GM19467 (cell line): Measurements from ENCODE around the gene PCDHGB7.
"Not testable (repeated sequence)": the region's sequence is repeated elsewhere in the genome, so short reads cannot be mapped to it uniquely, and the experiment has no call there.

Experiments
- ATAC-seq: cut with Tn5 transposase; IDR thresholded peaks from one replicate; pipeline ENCODE4 v1.9.1; 2021; ENCODE audit warnings: mild to moderate bottlenecking, moderate library complexity; ENCODE audit not compliant: unreplicated experiment

The PCDHGB7 gene

GRCh38 chr5:141417494-141418172, at the start of gene PCDHGB7:
TSS of gene PCDHGB7 (plus strand) at chr5:141417677. CDS start at chr5:141417860, 183 bp downstream.
- ATAC-seq, result peak; percentile 75

GRCh38 chr5:141369994-141370848, 47.3 kb upstream of the PCDHGB7 start, which contains the start of gene PCDHGB3:
TSS of gene PCDHGB3 (plus strand) at chr5:141370242. CDS start at chr5:141370395, 153 bp downstream.
- ATAC-seq, result peak; percentile 58

GRCh38 chr5:141371572-141372475, 45.7 kb upstream of the PCDHGB7 start:
- ATAC-seq, result no peak

- ATAC-seq, result no peak
Measured at GRCh38 chr5:141373673-141374317, 43.7 kb upstream of the PCDHGB7 start, which contains the start of gene PCDHGA6. TSS of gene PCDHGA6 (plus strand) at chr5:141373891. CDS start at chr5:141374084, 193 bp downstream.

DNA sequence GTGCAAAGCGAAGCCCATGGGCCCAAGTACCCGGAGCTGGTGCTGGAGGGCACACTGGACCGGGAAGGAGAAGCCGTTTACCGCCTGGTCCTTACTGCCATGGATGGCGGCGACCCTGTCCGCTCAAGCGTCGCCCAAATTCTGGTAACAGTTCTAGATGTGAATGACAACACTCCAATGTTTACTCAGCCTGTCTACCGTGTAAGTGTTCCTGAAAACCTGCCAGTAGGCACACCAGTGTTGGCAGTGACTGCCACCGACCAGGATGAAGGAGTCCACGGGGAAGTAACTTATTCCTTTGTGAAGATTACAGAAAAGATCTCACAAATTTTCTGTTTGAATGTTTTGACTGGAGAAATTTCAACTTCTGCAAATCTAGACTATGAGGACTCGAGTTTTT, 42.9 kb upstream of the PCDHGB7 start:
- no peak for ATAC-seq

DNA sequence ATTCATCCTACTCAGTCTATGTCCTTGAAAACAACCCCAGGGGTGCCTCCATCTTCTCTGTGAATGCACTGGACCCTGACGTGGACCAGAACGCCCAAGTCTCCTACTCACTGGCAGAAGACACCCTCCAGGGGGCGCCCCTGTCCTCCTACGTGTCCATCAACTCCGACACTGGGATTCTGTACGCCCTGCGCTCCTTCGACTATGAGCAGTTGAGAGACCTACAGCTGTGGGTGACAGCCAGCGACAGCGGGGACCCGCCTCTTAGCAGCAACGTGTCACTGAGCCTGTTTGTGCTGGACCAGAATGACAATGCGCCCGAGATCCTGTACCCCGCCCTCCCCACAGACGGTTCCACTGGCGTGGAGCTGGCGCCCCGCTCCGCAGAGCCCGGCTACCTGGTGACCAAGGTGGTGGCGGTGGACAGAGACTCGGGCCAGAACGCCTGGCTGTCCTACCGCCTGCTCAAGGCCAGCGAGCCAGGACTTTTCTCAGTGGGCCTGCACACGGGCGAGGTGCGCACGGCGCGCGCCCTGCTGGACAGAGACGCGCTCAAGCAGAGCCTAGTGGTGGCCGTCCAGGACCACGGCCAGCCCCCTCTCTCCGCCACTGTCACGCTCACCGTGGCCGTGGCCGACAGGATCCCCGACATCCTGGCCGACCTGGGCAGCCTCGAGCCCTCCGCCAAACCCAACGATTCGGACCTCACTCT, 41.9 kb upstream of the PCDHGB7 start:
- not testable (repeated sequence) for ATAC-seq

- ATAC-seq, result no peak
Measured at GRCh38 chr5:141382469-141383294, 34.8 kb upstream of the PCDHGB7 start, which contains the start of gene PCDHGA7. TSS of gene PCDHGA7 (plus strand) at chr5:141382742. CDS start at chr5:141382900, 158 bp downstream.

DNA sequence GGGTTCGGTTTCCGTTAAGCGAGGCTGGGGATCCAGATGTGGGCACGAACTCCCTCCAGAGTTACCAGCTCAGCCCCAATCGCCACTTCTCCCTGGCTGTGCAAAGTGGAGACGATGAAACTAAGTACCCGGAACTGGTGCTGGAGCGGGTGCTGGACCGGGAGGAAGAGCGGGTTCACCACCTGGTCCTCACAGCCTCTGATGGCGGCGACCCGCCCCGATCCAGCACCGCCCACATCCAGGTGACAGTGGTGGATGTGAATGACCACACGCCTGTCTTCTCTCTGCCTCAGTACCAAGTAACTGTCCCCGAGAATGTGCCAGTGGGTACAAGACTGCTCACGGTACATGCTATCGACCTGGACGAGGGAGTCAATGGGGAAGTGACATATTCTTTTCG, 34.1 kb upstream of the PCDHGB7 start:
- no peak for ATAC-seq

DNA sequence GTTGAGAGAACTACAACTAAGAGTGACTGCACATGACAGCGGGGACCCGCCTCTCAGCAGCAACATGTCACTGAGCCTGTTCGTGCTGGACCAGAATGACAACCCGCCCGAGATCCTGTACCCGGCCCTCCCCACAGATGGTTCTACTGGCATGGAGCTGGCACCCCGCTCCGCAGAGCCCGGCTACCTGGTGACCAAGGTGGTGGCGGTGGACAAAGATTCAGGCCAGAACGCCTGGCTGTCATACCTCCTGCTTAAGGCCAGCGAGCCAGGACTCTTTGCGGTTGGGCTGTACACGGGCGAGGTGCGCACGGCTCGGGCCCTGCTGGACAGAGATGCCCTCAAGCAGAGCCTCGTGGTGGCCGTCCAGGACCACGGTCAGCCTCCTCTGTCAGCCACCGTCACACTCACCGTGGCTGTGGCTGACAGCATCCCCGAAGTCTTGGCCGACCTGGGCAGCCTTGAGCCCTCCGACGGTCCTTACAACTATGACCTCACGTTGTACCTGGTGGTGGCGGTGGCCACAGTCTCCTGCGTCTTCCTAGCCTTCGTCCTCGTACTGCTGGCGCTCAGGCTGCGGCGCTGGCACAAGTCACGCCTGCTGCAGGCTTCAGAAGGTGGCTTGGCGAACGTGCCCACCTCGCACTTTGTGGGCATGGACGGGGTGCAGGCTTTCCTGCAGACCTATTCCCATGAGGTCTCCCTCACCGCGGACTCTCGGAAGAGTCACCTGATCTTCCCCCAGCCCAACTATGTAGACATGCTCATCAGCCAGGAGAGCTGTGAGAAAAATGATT, 32.8 kb upstream of the PCDHGB7 start:
- ATAC-seq, result no peak

- ATAC-seq, result not testable (repeated sequence)
Measured at GRCh38 chr5:141387557-141388311, 29.7 kb upstream of the PCDHGB7 start, which contains the start of gene PCDHGB4. TSS of gene PCDHGB4 (plus strand) at chr5:141387698. CDS start at chr5:141387885, 187 bp downstream.

- no peak for ATAC-seq
Measured at GRCh38 chr5:141388661-141389060, 28.8 kb upstream of the PCDHGB7 start.

DNA sequence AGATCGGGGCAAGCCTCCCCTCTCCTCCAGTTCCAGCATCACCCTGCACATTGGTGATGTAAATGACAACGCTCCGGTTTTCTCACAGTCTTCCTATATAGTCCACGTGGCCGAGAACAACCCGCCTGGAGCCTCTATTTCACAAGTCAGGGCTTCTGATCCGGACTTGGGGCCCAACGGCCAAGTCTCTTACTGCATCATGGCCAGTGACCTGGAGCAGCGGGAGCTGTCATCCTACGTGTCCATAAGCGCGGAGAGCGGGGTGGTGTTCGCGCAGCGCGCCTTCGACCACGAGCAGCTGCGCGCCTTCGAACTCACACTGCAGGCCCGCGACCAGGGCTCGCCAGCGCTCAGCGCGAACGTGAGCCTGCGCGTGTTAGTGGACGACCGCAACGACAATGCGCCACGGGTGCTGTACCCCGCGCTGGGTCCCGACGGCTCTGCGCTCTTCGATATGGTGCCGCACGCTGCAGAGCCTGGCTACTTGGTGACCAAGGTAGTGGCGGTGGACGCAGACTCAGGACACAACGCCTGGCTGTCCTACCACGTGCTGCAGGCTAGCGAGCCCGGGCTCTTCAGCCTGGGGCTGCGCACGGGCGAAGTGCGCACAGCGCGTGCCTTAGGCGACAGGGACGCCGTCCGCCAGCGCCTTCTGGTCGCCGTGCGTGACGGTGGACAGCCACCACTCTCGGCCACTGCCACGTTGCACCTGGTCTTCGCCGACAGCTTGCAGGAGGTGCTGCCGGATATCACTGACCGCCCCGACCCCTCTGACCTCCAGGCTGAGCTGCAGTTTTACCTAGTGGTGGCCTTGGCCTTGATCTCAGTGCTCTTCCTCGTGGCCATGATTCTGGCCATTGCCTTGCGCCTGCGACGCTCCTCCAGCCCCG, 28.1 kb upstream of the PCDHGB7 start:
- no peak for ATAC-seq

DNA sequence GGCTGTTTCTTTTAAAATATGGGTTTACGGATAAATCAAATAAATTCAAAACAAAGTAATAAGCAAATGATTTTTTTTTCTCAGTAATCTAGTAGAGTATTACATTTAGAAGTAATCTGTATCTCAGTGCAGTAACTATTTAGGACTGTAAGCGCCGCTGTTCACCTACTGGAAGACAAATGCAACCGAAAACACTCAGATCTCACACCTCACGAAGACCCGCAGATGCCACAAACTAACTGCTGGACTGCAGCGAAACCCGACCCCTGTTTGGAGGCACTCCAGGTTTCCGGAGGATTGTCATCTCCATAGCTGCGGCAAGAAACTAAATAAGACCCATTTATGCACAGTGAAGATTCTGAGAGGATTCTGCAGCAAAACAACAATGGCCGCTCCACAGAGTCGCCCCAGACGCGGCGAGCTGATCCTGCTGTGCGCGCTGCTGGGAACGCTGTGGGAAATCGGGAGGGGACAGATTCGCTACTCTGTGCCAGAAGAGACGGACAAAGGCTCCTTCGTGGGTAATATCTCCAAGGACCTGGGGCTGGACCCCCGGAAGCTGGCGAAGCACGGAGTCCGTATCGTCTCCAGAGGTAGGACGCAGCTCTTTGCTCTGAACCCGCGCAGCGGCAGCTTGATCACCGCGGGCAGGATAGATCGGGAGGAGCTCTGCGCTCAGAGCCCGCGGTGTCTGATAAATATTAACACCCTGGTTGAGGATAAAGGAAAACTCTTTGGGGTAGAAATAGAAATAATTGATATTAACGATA, 24.9 kb upstream of the PCDHGB7 start, which contains the start of gene PCDHGA8:
TSS of gene PCDHGA8 (plus strand) at position 205 of the 770 bp plus-strand sequence. CDS start at position 386, 181 bp downstream.
- no peak for ATAC-seq

- ATAC-seq, result no peak
Measured at GRCh38 chr5:141393267-141393666, 24.2 kb upstream of the PCDHGB7 start.
